Karpas-422 (cell line): Measurements from ENCODE around the gene FARS2. TPM values are rescaled to one million over a fixed set of nuclear protein-coding genes. Genes with fewer than 3 reads are reported as not detected.
"Not testable (repeated sequence)": the region's sequence is repeated elsewhere in the genome, so short reads cannot be mapped to it uniquely, and the experiment has no call there.

Experiments
- DNase-seq: peaks from one replicate; pipeline ENCODE4 v3.0.0-alpha.2; 2015
- H2AFZ ChIP-seq: fragments of 200-600 bp; sonication (generic); 2 replicates; pipeline ENCODE4 v1.6.1; 2014; ENCODE audit warnings: antibody characterized with exemption, low read length, mixed read lengths
- H3K27ac ChIP-seq: fragments of 200-600 bp; sonication (generic); 2 replicates; pipeline ENCODE4 v1.5.1; 2014; ENCODE audit warnings: mild to moderate bottlenecking, low read length, moderate library complexity
- H3K27me3 ChIP-seq: fragments of 200-600 bp; sonication (generic); 2 replicates; pipeline ENCODE4 v1.6.1; 2014; ENCODE audit warnings: low read length, mixed read lengths
- H3K36me3 ChIP-seq: fragments of 200-600 bp; sonication (generic); 2 replicates; pipeline ENCODE4 v1.6.1; 2014; ENCODE audit warnings: low read length, mixed read lengths; ENCODE audit not compliant: insufficient read depth
- H3K4me1 ChIP-seq: fragments of 200-600 bp; sonication (generic); 2 replicates; pipeline ENCODE4 v1.6.1; 2014; ENCODE audit warnings: mild to moderate bottlenecking, low read length, mixed read lengths
- H3K4me2 ChIP-seq: fragments of 200-600 bp; sonication (generic); 2 replicates; pipeline ENCODE4 v1.6.1; 2014; ENCODE audit warnings: low read length, low read depth, mild to moderate bottlenecking; ENCODE audit not compliant: poor library complexity, severe bottlenecking
- H3K4me3 ChIP-seq: fragments of 200-600 bp; sonication (generic); 2 replicates; pipeline ENCODE4 v1.5.1; 2014; ENCODE audit warnings: mild to moderate bottlenecking, antibody characterized with exemption, low read length, mixed read lengths
- H3K79me2 ChIP-seq: fragments of 200-600 bp; sonication (generic); 2 replicates; pipeline ENCODE4 v1.6.1; 2014; ENCODE audit warnings: mild to moderate bottlenecking, low read length, mixed read lengths
- H3K9ac ChIP-seq: fragments of 200-600 bp; sonication (generic); 2 replicates; pipeline ENCODE4 v1.6.0; 2014; ENCODE audit warnings: low read length
- H3K9me2 ChIP-seq: fragments of 200-600 bp; sonication (generic), shearing (Covaris generic); replicated peaks from 2 replicates; pipeline ENCODE4 v1.6.0; 2014; ENCODE audit warnings: mild to moderate bottlenecking, low read length, moderate library complexity; ENCODE audit not compliant: insufficient read depth
- H3K9me3 ChIP-seq: fragments of 300-700, 200-600 bp; sonication (generic); 2 replicates; pipeline ENCODE4 v1.6.1; 2014; ENCODE audit warnings: low read length, mixed read lengths
- H4K20me1 ChIP-seq: fragments of 200-600 bp; sonication (generic); 2 replicates; pipeline ENCODE4 v1.6.1; 2014; ENCODE audit warnings: mild to moderate bottlenecking, antibody characterized with exemption, low read length, low read depth; ENCODE audit not compliant: insufficient read depth
- total RNA-seq: library from RNA; depleted of rRNA; stranded (reverse); fragments of >200 nt; shearing (Covaris generic); gene quantifications from 2 replicates; pipeline ENCODE4 v1.2.3, GENCODE V29; 2014; ENCODE audit warnings: low replicate concordance

FARS2 gene
- total RNA-seq, 1 experiment from 2014 or later: 9.0 TPM

DNA sequence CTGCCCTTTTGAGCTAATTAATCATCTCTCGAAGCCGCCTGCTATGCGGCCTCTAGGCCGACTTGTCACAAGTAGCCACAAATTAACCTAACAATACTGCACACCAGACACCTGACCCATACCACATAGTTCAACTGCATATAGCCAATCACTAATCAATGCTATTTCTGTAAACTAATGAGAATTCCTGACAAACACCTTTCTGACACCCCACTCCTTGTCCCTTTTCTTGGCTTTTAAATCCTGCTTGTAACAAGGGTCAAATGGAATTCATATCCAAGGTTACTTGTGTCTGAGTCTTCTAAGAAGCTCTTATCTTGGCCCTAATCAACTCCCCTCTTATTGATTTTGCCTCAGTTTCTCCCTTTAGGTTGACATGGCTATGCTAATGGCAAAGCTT lies 379.3 kb downstream of the FARS2 start:
- no peaks in the 10 kb centered on the region for H3K27me3 ChIP-seq
- no peaks in the 10 kb centered on the region for H3K79me2 ChIP-seq
- no peaks in the 10 kb centered on the region for H3K9me2 ChIP-seq
- H4K20me1 ChIP-seq: no peaks in the 10 kb centered on the region
- no peak overlapping the region for H3K4me2 ChIP-seq
- H3K9ac ChIP-seq: no peak overlapping the region
- no peak overlapping the region for H3K4me3 ChIP-seq
- peaks cover 28% of the 10 kb centered on the region for H3K4me1 ChIP-seq
- H3K36me3 ChIP-seq: no peaks in the 10 kb centered on the region
- H3K9me3 ChIP-seq: no peaks in the 10 kb centered on the region
- DNase-seq: no peak
- no peak overlapping the region for H2AFZ ChIP-seq
- H3K27ac ChIP-seq: no peak overlapping the region

- no peaks in the 10 kb centered on the region for H3K9me2 ChIP-seq
- no peaks in the 10 kb centered on the region for H3K79me2 ChIP-seq
- no peak overlapping the region for H2AFZ ChIP-seq
- H3K4me2 ChIP-seq: peak overlapping the region; percentile 31
- H3K9me3 ChIP-seq: no peaks in the 10 kb centered on the region
- no peak for DNase-seq
- H3K36me3 ChIP-seq: no peaks in the 10 kb centered on the region
- peaks cover 32% of the 10 kb centered on the region for H3K4me1 ChIP-seq
- no peaks in the 10 kb centered on the region for H4K20me1 ChIP-seq
- no peak overlapping the region for H3K9ac ChIP-seq
- H3K27me3 ChIP-seq: no peaks in the 10 kb centered on the region
- H3K27ac ChIP-seq: no peak overlapping the region
- no peak overlapping the region for H3K4me3 ChIP-seq
These were observed 383.3 kb downstream of the FARS2 start for GRCh38 chr6:5644523-5645185.

- Histone ChIP-seq H3K4me3 (no peak overlapping the region), H3K9ac (peak overlapping the region; percentile 4; the same call in 1 of the 2 replicates), H3K79me2 (no peaks in the 10 kb centered on the region), H3K4me1 (peaks cover 32% of the 10 kb centered on the region), H3K9me2 (no peaks in the 10 kb centered on the region), H3K27ac (no peak overlapping the region), H3K27me3 (no peaks in the 10 kb centered on the region), H2AFZ (no peak overlapping the region), H3K9me3 (no peaks in the 10 kb centered on the region), H3K36me3 (no peaks in the 10 kb centered on the region), H3K4me2 (peak overlapping the region; percentile 31), H4K20me1 (no peaks in the 10 kb centered on the region)
- DNase-seq: no peak
These were observed 384.3 kb downstream of the FARS2 start for GRCh38 chr6:5645328-5646290.

DNA sequence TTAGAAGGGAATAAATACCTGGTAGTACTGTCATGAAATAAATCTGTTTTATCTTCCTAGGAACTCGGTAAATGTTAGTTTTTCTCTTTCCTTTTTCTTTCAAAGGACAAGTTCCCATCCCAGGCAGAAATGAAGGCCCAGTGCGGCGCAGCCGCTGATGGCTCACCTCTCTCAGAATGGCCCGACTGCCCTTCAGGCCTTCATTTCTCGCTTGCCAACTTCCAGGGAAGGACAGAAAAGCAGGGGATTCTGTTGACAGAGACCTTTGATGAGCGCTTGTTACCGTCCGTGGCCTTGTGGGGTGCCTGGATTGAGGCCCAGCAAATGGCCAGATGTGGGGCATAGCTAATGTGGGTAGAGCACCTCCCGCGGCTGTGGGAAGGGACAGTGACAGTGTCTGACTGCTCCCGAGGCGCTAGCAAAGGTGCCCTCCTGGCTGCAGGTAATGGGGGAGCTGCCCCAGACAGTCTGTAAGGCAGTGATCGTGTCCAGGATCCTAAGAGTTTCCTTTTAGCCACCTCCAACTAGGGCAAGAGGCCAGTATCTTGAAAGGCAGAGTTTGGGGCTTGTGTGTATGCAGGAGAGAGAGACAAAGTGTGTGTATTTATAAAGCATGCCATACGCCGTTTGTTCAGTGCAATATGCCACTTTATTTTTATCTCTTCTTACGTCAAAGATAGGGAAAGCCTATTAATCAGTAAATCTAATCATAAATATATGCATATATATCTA lies 391.3 kb downstream of the FARS2 start:
- Histone ChIP-seq H2AFZ (no peak overlapping the region), H3K27ac (no peak overlapping the region), H3K36me3 (no peaks in the 10 kb centered on the region), H3K9me2 (no peaks in the 10 kb centered on the region), H4K20me1 (no peaks in the 10 kb centered on the region), H3K27me3 (no peaks in the 10 kb centered on the region), H3K79me2 (no peaks in the 10 kb centered on the region), H3K9ac (no peak overlapping the region), H3K4me1 (peaks cover 3% of the 10 kb centered on the region), H3K4me3 (no peak overlapping the region), H3K4me2 (no peak overlapping the region), H3K9me3 (no peaks in the 10 kb centered on the region)
- no peak for DNase-seq

- H3K27ac ChIP-seq: no peak overlapping the region
- no peak overlapping the region for H3K9ac ChIP-seq
- no peak overlapping the region for H3K4me3 ChIP-seq
- H3K9me2 ChIP-seq: no peaks in the 10 kb centered on the region
- no peaks in the 10 kb centered on the region for H3K9me3 ChIP-seq
- no peaks in the 10 kb centered on the region for H3K27me3 ChIP-seq
- H3K79me2 ChIP-seq: no peaks in the 10 kb centered on the region
- no peak for DNase-seq
- H3K4me1 ChIP-seq: no peaks in the 10 kb centered on the region
- no peak overlapping the region for H3K4me2 ChIP-seq
- H4K20me1 ChIP-seq: no peaks in the 10 kb centered on the region
- no peak overlapping the region for H2AFZ ChIP-seq
- H3K36me3 ChIP-seq: no peaks in the 10 kb centered on the region
These were observed 392.5 kb downstream of the FARS2 start for GRCh38 chr6:5653801-5654200.

DNA sequence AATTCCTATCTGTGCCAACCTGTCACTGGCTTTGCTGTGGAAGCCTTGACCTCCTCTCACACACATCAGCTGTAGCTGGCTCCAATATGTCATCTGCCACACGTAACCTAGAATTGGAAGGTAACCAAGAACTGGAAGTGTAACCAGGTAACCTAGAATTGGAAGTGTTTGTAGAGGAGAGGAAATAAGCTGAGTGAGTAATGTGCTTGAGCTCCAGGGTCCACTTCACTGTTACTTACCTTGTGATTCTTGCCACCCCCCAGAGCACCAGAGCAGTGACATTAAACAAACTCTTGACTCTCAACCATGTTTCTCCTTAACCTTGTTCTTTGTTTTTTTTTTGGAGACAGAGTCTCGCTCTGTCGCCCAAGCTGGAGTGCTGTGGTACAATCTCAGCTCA lies 394.9 kb downstream of the FARS2 start:
- H3K4me2 ChIP-seq: no peak overlapping the region
- no peaks in the 10 kb centered on the region for H3K36me3 ChIP-seq
- no peaks in the 10 kb centered on the region for H3K27me3 ChIP-seq
- no peaks in the 10 kb centered on the region for H3K79me2 ChIP-seq
- H3K9me3 ChIP-seq: no peaks in the 10 kb centered on the region
- no peak overlapping the region for H3K9ac ChIP-seq
- DNase-seq: no peak
- no peak overlapping the region for H2AFZ ChIP-seq
- no peaks in the 10 kb centered on the region for H4K20me1 ChIP-seq
- H3K4me1 ChIP-seq: peaks cover under 1% of the 10 kb centered on the region; the same call in 1 of the 2 replicates
- H3K27ac ChIP-seq: no peak overlapping the region
- no peak overlapping the region for H3K4me3 ChIP-seq
- H3K9me2 ChIP-seq: no peaks in the 10 kb centered on the region

DNA sequence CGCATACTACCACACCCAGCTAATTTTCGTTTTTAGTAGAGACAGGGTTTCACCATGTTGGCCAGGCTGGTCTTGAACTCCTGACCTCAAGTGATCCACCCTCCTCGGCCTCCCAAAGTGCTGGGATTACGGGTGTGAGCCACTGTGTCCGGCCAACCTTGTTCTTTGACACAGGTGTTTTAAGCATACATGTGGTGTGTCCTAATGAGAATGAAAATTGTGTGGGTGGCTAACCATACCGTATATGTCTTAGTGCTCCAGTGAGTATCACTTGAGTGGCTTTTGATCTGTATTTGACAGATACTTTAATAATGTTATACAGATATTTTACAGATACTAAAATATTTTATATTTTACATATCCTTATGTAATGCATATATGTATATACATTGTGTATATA lies 395.4 kb downstream of the FARS2 start:
- H3K36me3 ChIP-seq, H3K4me1 ChIP-seq, H3K79me2 ChIP-seq, H2AFZ ChIP-seq, H3K9ac ChIP-seq, H3K27me3 ChIP-seq, H3K9me2 ChIP-seq, DNase-seq, H3K4me3 ChIP-seq, H3K4me2 ChIP-seq, H4K20me1 ChIP-seq, H3K27ac ChIP-seq, H3K9me3 ChIP-seq: not testable (repeated sequence)
